Measurements from ENCODE around the gene UCHL5.

The UCHL5 gene

DNA sequence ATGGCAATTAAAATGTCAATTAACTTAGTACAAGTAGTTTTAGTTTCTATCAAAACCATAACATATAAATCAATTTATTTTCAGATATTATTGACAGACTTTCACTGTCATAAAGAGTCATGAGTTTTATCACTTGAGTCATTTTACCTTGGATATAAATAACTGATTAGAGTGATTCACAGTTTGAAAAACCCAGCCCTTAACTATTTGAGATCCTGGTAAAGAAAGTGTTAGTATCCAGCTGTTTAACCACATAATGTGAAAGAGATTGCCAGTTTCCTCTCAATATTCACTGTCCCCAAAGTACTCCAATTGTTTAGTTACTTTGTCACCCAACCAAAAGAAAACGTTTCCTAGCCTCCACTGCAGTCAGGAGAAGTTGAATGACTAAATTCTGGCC lies 91.3 kb downstream of the UCHL5 start:
- Mint-ChIP-seq H3K4me3 (no peak overlapping the region), H3K36me3 (peaks cover 1% of the 10 kb centered on the region)

DNA sequence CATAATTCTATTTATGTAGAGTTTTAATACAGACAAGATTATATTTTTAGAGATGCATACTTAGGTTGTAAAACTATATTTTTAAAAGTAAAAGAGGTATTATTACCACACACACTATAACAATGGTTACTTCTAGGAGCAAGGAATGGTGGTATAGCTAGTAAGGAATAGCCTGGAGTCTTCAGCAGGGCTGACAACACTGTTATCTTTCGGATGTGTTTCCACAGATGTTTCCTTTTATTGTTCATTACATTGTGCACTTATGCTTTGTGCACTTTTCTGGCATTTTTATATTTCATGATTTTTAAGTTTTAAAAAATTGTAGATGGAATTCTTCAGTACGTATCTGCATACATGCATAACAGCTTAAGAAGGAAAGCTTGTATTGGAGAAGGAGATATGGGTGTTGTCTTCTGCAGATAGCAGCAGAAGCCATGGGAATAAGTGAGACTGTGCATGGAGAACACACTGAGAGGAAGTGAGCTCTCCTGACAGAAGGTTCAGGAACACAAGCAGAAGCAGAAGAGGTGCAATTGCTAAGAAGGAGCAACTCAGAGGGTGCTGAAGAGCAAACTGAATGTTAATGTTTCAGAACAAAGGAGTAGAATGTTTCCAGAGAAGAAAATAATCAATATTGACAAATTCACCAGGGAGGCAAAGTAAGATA lies 91.8 kb downstream of the UCHL5 start:
- peaks cover 1% of the 10 kb centered on the region for H3K36me3 Mint-ChIP-seq
- no peak overlapping the region for H3K4me3 Mint-ChIP-seq
- no peaks in the 10 kb centered on the region for H3K4me1 Mint-ChIP-seq
- no peaks in the 10 kb centered on the region for H3K9me3 Mint-ChIP-seq
- H3K27me3 Mint-ChIP-seq: no peaks in the 10 kb centered on the region
- H3K27ac Mint-ChIP-seq: no peak overlapping the region

More for the DNA sequence above, 91.3 kb downstream of the UCHL5 start:
- H3K27me3 Mint-ChIP-seq: no peaks in the 10 kb centered on the region
- no peaks in the 10 kb centered on the region for H3K9me3 Mint-ChIP-seq
- H3K4me1 Mint-ChIP-seq: no peaks in the 10 kb centered on the region
- no peak overlapping the region for H3K27ac Mint-ChIP-seq

DNA sequence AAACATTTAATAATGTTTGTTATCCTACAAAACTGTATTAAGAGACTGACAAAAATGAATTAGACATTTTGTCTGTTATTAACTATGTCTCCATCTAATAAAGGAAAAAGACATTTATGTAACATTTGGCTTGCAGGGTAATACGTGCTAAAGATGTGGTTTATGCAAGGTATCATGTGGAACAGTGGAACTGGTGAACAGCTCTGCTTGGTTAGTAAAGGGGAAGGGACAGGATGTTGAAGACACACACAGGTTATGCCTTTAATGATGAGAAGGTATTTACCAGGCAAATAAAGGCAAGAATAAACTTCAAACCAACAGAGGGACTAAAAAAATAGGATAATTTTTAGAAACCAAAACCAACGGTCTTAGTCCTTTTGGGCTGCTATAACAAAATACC lies 93.1 kb downstream of the UCHL5 start:
- Mint-ChIP-seq H3K27ac (no peak overlapping the region), H3K4me3 (no peak overlapping the region), H3K36me3 (peaks cover 1% of the 10 kb centered on the region), H3K9me3 (no peaks in the 10 kb centered on the region), H3K4me1 (no peaks in the 10 kb centered on the region), H3K27me3 (no peaks in the 10 kb centered on the region)

DNA sequence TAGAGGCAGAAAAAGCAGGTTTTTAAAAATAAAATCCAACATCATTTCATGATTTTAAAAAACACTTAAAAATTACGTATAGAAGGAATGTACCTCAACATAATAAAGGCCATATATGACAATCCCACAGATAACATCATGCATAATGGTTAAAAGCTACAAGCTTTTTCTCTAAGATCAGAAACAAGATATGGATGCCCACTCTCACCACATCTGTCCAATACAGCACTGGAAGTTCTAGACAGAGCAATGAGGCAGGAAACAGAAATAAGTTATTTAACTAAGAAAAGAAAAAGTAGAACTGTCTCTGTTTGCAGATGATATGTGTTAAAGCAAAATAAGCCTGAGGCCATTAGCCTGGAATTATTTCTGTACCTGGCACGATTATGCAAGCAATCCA lies 96.3 kb downstream of the UCHL5 start:
- Mint-ChIP-seq H3K36me3 (peaks cover 1% of the 10 kb centered on the region), H3K27me3 (no peaks in the 10 kb centered on the region), H3K27ac (peak overlapping the region; percentile 27), H3K9me3 (no peaks in the 10 kb centered on the region), H3K4me3 (no peak overlapping the region), H3K4me1 (no peaks in the 10 kb centered on the region)
